Loucy (cell line): Measurements from ENCODE around the gene GLRA1.

ENCODE experiments used
- H2AFZ ChIP-seq: fragments of 200-600 bp; sonication (generic); 2 replicates; pipeline ENCODE4 v1.6.0; 2016; ENCODE audit warnings: antibody characterized with exemption, mild to moderate bottlenecking, low read length, moderate library complexity
- H3F3A ChIP-seq: fragments of 200-600 bp; 2 replicates; pipeline ENCODE4 v1.6.0; 2016; ENCODE audit warnings: antibody characterized with exemption, low read depth, mild to moderate bottlenecking
- H3K27me3 ChIP-seq: fragments of 200-600 bp; sonication (generic); 2 replicates; pipeline ENCODE4 v1.6.1; 2014; ENCODE audit warnings: low read length, mild to moderate bottlenecking; ENCODE audit not compliant: insufficient read depth, poor library complexity, severe bottlenecking
- H3K36me3 ChIP-seq: fragments of 200-600 bp; sonication (generic); 2 replicates; pipeline ENCODE4 v1.6.1; 2016; ENCODE audit warnings: low read length; ENCODE audit not compliant: insufficient read depth
- H3K4me1 ChIP-seq: fragments of 200-600 bp; sonication (generic); 2 replicates; pipeline ENCODE4 v1.5.1; 2014; ENCODE audit warnings: low read length, mild to moderate bottlenecking; ENCODE audit not compliant: insufficient read depth, poor library complexity, severe bottlenecking
- H3K4me2 ChIP-seq: fragments of 200-600 bp; sonication (generic); 2 replicates; pipeline ENCODE4 v1.6.0; 2014; ENCODE audit warnings: antibody characterized with exemption, low read length, low read depth, mild to moderate bottlenecking; ENCODE audit not compliant: poor library complexity, severe bottlenecking
- H3K4me3 ChIP-seq: fragments of 200-600 bp; sonication (generic); 2 replicates; pipeline ENCODE4 v1.5.1; 2014; ENCODE audit warnings: low read length, mild to moderate bottlenecking, mixed read lengths; ENCODE audit not compliant: poor library complexity, severe bottlenecking
- H3K79me2 ChIP-seq: fragments of 200-600 bp; sonication (generic); 2 replicates; pipeline ENCODE4 v1.6.1; 2014; ENCODE audit warnings: low read length; ENCODE audit not compliant: insufficient read depth
- H3K9ac ChIP-seq: fragments of 200-600 bp; sonication (generic); 2 replicates; pipeline ENCODE4 v1.6.0; 2014; ENCODE audit warnings: mild to moderate bottlenecking, low read depth, low read length, moderate library complexity; ENCODE audit not compliant: poor library complexity, severe bottlenecking
- H3K9me2 ChIP-seq: fragments of 200-600 bp; sonication (generic); replicated peaks from 2 replicates; pipeline ENCODE4 v1.6.1; 2016; ENCODE audit warnings: low read depth, low read length, mixed read lengths
- H3K9me3 ChIP-seq: fragments of 200-600 bp; sonication (generic); 2 replicates; pipeline ENCODE4 v1.6.1; 2014; ENCODE audit warnings: mild to moderate bottlenecking, antibody characterized with exemption, low read length, low read depth; ENCODE audit not compliant: insufficient read depth
- H4K20me1 ChIP-seq: fragments of 200-600 bp; sonication (generic); 2 replicates; pipeline ENCODE4 v1.6.0; 2014; ENCODE audit warnings: antibody characterized with exemption, low read length, mild to moderate bottlenecking; ENCODE audit not compliant: insufficient read depth, poor library complexity, severe bottlenecking
- CTCF ChIP-seq: fragments of 200-600 bp; sonication (generic); conservative IDR thresholded peaks from 2 replicates; pipeline ENCODE4 v1.5.1; 2014; ENCODE audit warnings: mild to moderate bottlenecking, antibody characterized with exemption, low read length
- EZH2phosphoT487 ChIP-seq: fragments of 200-600 bp; IDR thresholded peaks from 2 replicates; pipeline ENCODE4 v1.6.1; 2018; ENCODE audit warnings: antibody characterized with exemption, mild to moderate bottlenecking, moderate library complexity, borderline replicate concordance

GLRA1 gene

DNA sequence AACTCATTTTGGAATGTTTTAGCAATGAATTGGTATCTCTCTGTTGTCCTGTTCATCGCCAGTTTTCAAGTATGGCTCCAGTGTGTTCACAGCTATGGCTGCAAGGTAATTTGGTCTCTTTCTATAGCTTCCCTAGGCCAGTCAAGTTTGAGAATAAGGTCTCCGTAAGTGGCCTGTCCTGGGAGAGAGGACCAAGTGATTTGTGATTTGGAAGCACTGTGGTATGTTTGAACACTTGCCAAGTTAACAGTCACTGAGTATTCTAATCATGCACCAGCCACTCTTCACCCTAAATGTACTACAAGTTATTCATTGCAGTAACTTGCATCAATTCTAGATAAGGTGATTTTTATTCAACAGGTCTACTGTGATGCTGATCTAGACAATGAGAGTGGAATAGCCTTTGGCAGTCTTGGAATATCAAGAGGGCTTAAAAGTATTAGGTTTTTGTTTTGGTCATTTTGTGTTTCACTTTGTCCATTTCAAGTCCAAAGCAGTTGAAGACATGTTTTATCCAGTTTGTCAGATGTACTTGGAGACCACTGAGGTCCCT lies 111.8 kb downstream of the GLRA1 start:
- H3K9me2 ChIP-seq = no peaks in the 10 kb centered on the region
- H3K4me3 ChIP-seq = no peak overlapping the region
- no peak overlapping the region for H3K4me2 ChIP-seq
- TF ChIP-seq CTCF = no peak
- no peak for TF ChIP-seq EZH2phosphoT487
- no peaks in the 10 kb centered on the region for H3F3A ChIP-seq
- H4K20me1 ChIP-seq = peaks cover 13% of the 10 kb centered on the region
- no peaks in the 10 kb centered on the region for H3K79me2 ChIP-seq
- H3K36me3 ChIP-seq = peaks cover 49% of the 10 kb centered on the region
- H3K27me3 ChIP-seq = no peaks in the 10 kb centered on the region
- H2AFZ ChIP-seq = no peak overlapping the region
- no peak overlapping the region for H3K9ac ChIP-seq
- no peaks in the 10 kb centered on the region for H3K9me3 ChIP-seq
- H3K4me1 ChIP-seq = no peaks in the 10 kb centered on the region

DNA sequence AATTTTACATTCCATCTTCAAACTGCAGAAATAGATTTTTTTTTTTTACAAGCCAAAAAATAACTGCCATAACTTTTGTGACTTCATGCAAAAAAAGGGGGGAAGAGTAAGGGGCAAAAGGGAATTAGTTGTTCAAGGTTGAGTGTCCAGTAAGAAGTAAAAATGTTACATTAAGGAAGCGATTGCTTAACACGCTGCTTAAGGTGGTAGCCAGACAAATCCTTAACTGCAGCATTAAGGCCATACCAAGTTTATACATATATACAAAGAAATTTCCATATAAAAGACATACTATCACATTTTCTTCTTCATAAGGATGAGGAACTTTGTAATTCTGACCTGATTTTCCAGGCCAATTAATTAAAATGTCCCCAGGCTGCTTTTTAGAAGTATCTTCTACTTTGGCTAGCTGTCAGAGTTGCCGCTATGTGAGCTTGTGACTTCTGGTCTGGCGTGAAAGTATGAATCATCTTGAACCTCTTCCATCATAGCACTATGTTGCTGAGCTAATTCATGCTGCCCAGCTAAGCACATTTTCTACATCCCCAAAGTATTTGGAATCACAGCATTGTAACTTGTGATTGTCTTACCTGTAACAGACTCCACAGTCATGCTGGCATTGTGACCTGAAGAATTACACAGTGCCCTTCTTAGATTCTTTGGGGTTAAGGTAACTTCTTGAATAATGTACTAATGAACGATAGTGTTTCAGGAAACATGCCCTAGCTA lies 112.9 kb downstream of the GLRA1 start:
- H3K9ac ChIP-seq = no peak overlapping the region
- H3K27me3 ChIP-seq = no peaks in the 10 kb centered on the region
- H4K20me1 ChIP-seq = peaks cover 22% of the 10 kb centered on the region
- no peak overlapping the region for H3K4me3 ChIP-seq
- H3K79me2 ChIP-seq = no peaks in the 10 kb centered on the region
- no peaks in the 10 kb centered on the region for H3K4me1 ChIP-seq
- no peak overlapping the region for H3K4me2 ChIP-seq
- no peak overlapping the region for H2AFZ ChIP-seq
- H3K9me2 ChIP-seq = no peaks in the 10 kb centered on the region
- TF ChIP-seq CTCF = no peak
- TF ChIP-seq EZH2phosphoT487 = no peak
- no peaks in the 10 kb centered on the region for H3F3A ChIP-seq
- peaks cover 58% of the 10 kb centered on the region for H3K36me3 ChIP-seq
- H3K9me3 ChIP-seq = no peaks in the 10 kb centered on the region

GRCh38 chr5:151810897-151811296 lies 113.8 kb downstream of the GLRA1 start:
- Histone ChIP-seq H3K4me1 (no peaks in the 10 kb centered on the region), H3K9ac (no peak overlapping the region), H4K20me1 (peaks cover 22% of the 10 kb centered on the region), H3K27me3 (no peaks in the 10 kb centered on the region), H3K4me3 (no peak overlapping the region), H3K9me2 (no peaks in the 10 kb centered on the region), H3F3A (no peaks in the 10 kb centered on the region), H3K4me2 (no peak overlapping the region), H3K79me2 (0 out of 2 replicates have a peak, but pooled peaks cover 4% of the 10 kb centered on the region), H3K9me3 (no peaks in the 10 kb centered on the region), H3K36me3 (peaks cover 65% of the 10 kb centered on the region), H2AFZ (no peak overlapping the region)
- TF ChIP-seq EZH2phosphoT487 (no peak), CTCF (no peak)
